ENCODE data around the gene PUS3.

PUS3 gene

GRCh38 chr11:125902927-125903710 lies at the start of gene PUS3 (continued):
- peak; percentile 88 for TF ChIP-seq REST (tag by site-specific recombination; IDR thresholded peaks at IDR 0.05)
- TF ChIP-seq, protein P1, sequence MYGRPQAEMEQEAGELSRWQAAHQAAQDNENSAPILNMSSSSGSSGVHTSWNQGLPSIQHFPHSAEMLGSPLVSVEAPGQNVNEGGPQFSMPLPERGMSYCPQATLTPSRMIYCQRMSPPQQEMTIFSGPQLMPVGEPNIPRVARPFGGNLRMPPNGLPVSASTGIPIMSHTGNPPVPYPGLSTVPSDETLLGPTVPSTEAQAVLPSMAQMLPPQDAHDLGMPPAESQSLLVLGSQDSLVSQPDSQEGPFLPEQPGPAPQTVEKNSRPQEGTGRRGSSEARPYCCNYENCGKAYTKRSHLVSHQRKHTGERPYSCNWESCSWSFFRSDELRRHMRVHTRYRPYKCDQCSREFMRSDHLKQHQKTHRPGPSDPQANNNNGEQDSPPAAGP (tag by site-specific recombination; IDR thresholded peaks at IDR 0.05), result no peak
- TF ChIP-seq REPIN1 (tag by site-specific recombination; IDR thresholded peaks at IDR 0.05; ENCODE audit: low read depth), result no peak
- TF ChIP-seq ZNF140 (tag by site-specific recombination; IDR thresholded peaks at IDR 0.05), result no peak
- TF ChIP-seq ZNF76 (tag by site-specific recombination; IDR thresholded peaks at IDR 0.05; ENCODE audit: borderline replicate concordance, low read depth), result peak; percentile 93
- TF ChIP-seq PRDM10 (tag by site-specific recombination; IDR thresholded peaks at IDR 0.05), result peak; percentile 89
- TF ChIP-seq ZNF354C (tag by site-specific recombination; IDR thresholded peaks at IDR 0.05; ENCODE audit: borderline replicate concordance, low read depth), result no peak
- TF ChIP-seq ZNF660 (tag by site-specific recombination; IDR thresholded peaks at IDR 0.05), result no peak
- TF ChIP-seq ZNF701 (tag by site-specific recombination; IDR thresholded peaks at IDR 0.05), result no peak
- peak; percentile 31 for TF ChIP-seq ZBTB26 (tag by site-specific recombination; optimal IDR thresholded peaks at IDR 0.05)
- TF ChIP-seq ZEB2 (tag by site-specific recombination; IDR thresholded peaks at IDR 0.05), result no peak
- no peak for TF ChIP-seq ZNF37A (tag by site-specific recombination; IDR thresholded peaks at IDR 0.05)
- no peak for TF ChIP-seq ZNF398 (tag by site-specific recombination; IDR thresholded peaks at IDR 0.05)
- no peak for TF ChIP-seq SCRT2 (tag by site-specific recombination; IDR thresholded peaks at IDR 0.05)
- no peak for TF ChIP-seq ZNF501 (tag by site-specific recombination; IDR thresholded peaks at IDR 0.05)
- TF ChIP-seq ZNF544 (tag by site-specific recombination; IDR thresholded peaks at IDR 0.05), result no peak
- no peak for TF ChIP-seq ZFHX2 (tag by site-specific recombination; conservative IDR thresholded peaks at IDR 0.05)
- TF ChIP-seq ZNF518A (tag by site-specific recombination; conservative IDR thresholded peaks at IDR 0.05; ENCODE audit: low read depth), result peak; percentile 43
- TF ChIP-seq ZBTB20 (tag by site-specific recombination; IDR thresholded peaks at IDR 0.05), result peak; percentile 22; the same call in 1 of the 2 replicates
- peak; percentile 28; the same call in 1 of the 2 replicates for TF ChIP-seq SP7 (tag by site-specific recombination; IDR thresholded peaks at IDR 0.05)
- no peak for TF ChIP-seq ZNF837 (tag by site-specific recombination; IDR thresholded peaks at IDR 0.05)
- TF ChIP-seq ZNF548 (tag by site-specific recombination; IDR thresholded peaks at IDR 0.05), result no peak

Data from HEK293 (cell line).